SK-N-SH treated with all-trans-retinoic acid at 6 μM for 48 hours (cell line): ENCODE results near the gene NFS1.

Experiments
- ATAC-seq: fragments of 200-7000 bp; cut with Tn5 transposase; 3 replicates; pipeline ENCODE4 v1.9.1; 2020; ENCODE audit warnings: mild to moderate bottlenecking, moderate library complexity
- ARNTL ChIP-seq: fragments of 450-650 bp; formaldehyde crosslinking; IDR thresholded peaks from 2 replicates; pipeline ENCODE4 v1.5.0; 2020; ENCODE audit warnings: low read depth, mild to moderate bottlenecking, moderate library complexity, borderline replicate concordance
- CREB5 ChIP-seq: fragments of 250-450 bp; sonication (Bioruptor Pico); IDR thresholded peaks from 2 replicates; pipeline ENCODE4 v1.5.1; 2020; ENCODE audit warnings: low read depth, mild to moderate bottlenecking, moderate library complexity
- CSDC2 ChIP-seq: fragments of 250-450 bp; sonication (Bioruptor Pico); IDR thresholded peaks from 2 replicates; pipeline ENCODE4 v1.5.0; 2020; ENCODE audit warnings: mild to moderate bottlenecking, moderate library complexity
- CSRNP3 ChIP-seq: fragments of 250-450 bp; sonication (Bioruptor Pico); IDR thresholded peaks from 2 replicates; pipeline ENCODE4 v1.5.1; 2021; ENCODE audit warnings: mild to moderate bottlenecking, moderate library complexity
- ESRRG ChIP-seq: fragments of 250-450 bp; sonication (Bioruptor Pico); IDR thresholded peaks from 2 replicates; pipeline ENCODE4 v1.6.1; 2021; ENCODE audit warnings: mild to moderate bottlenecking
- GLIS3 ChIP-seq: fragments of 250-450 bp; sonication (Bioruptor Pico); IDR thresholded peaks from 2 replicates; pipeline ENCODE4 v1.5.0; 2020; ENCODE audit warnings: mild to moderate bottlenecking, moderate library complexity
- OSR1 ChIP-seq: fragments of 250-450 bp; sonication (Bioruptor Pico); IDR thresholded peaks from 2 replicates; pipeline ENCODE4 v1.8.0; 2022; ENCODE audit warnings: moderate library complexity, mild to moderate bottlenecking, inconsistent platforms
- PATZ1 ChIP-seq: fragments of 250-450 bp; sonication (Bioruptor Pico); IDR thresholded peaks from 2 replicates; pipeline ENCODE4 v1.8.0; 2020; ENCODE audit warnings: mild to moderate bottlenecking, moderate library complexity, borderline replicate concordance
- POU6F1 ChIP-seq: fragments of 250-450 bp; sonication (Bioruptor Pico); IDR thresholded peaks from 2 replicates; pipeline ENCODE4 v1.8.0; 2021; ENCODE audit warnings: low read depth, mild to moderate bottlenecking, moderate library complexity, borderline replicate concordance
- PPARA ChIP-seq: fragments of 250-450 bp; sonication (Bioruptor Pico); IDR thresholded peaks from 2 replicates; pipeline ENCODE4 v1.5.0; 2020; ENCODE audit warnings: mild to moderate bottlenecking, borderline replicate concordance
- TCF4 ChIP-seq: fragments of 250-450 bp; sonication (Bioruptor Pico); IDR thresholded peaks from 2 replicates; pipeline ENCODE4 v1.8.0; 2021; ENCODE audit warnings: mild to moderate bottlenecking, moderate library complexity, borderline replicate concordance
- ZC3H10 ChIP-seq: fragments of 250-450 bp; sonication (Bioruptor Pico); IDR thresholded peaks from 2 replicates; pipeline ENCODE4 v1.5.1; 2021; ENCODE audit warnings: mild to moderate bottlenecking, moderate library complexity
- ZFP3 ChIP-seq: fragments of 250-450 bp; sonication (Bioruptor Pico); IDR thresholded peaks from 2 replicates; pipeline ENCODE4 v1.5.0; 2020; ENCODE audit warnings: mild to moderate bottlenecking, moderate library complexity
- ZNF70 ChIP-seq: fragments of 450-650 bp; formaldehyde crosslinking; IDR thresholded peaks from 2 replicates; pipeline ENCODE4 v1.5.0; 2020; ENCODE audit warnings: mild to moderate bottlenecking, moderate library complexity
- TF ChIP-seq, protein P1 (sequence below): fragments of 250-450 bp; sonication (Bioruptor Pico); IDR thresholded peaks from 2 replicates; pipeline ENCODE4 v1.5.0; 2020; ENCODE audit warnings: mild to moderate bottlenecking, moderate library complexity

The NFS1 gene

DNA sequence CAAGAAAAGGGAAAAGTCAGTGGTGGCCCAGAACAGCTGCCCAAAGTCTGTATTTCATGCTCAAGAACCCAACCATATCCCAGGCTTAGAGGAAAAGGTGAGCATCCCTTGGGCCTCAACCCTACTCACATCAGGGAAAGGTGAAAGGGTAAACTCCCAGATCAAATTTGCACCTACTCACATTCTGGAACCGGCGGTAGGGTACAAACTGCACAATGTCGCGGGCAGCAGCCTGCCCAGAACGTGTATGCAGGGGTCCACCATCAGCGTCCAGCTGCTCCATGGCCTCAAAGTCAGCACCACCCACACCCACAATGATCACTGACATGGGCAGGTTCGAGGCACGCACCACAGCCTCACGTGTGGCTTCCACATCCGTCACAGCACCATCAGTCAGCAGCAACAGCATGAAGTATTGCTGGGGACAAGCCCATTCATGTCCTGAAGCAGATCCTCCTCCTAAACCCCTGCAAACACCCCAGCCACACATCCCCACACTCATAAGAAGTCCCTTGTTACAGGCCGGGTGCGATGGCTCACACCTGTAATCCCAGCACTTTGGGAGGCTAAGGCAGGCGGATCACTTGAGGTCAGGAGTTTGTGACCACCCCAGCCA, 72.7 kb downstream of the NFS1 start:
- no peak for ATAC-seq
- TF ChIP-seq CREB5 (CRISPR knock-in tag) (no peak), ZNF70 (CRISPR knock-in tag) (no peak), ESRRG (CRISPR knock-in tag) (no peak), CSDC2 (CRISPR knock-in tag) (no peak), ZFP3 (CRISPR knock-in tag) (no peak), POU6F1 (CRISPR knock-in tag) (no peak), ZC3H10 (no peak), PATZ1 (CRISPR knock-in tag) (no peak), TCF4 (CRISPR knock-in tag) (no peak), GLIS3 (CRISPR knock-in tag) (no peak)

DNA sequence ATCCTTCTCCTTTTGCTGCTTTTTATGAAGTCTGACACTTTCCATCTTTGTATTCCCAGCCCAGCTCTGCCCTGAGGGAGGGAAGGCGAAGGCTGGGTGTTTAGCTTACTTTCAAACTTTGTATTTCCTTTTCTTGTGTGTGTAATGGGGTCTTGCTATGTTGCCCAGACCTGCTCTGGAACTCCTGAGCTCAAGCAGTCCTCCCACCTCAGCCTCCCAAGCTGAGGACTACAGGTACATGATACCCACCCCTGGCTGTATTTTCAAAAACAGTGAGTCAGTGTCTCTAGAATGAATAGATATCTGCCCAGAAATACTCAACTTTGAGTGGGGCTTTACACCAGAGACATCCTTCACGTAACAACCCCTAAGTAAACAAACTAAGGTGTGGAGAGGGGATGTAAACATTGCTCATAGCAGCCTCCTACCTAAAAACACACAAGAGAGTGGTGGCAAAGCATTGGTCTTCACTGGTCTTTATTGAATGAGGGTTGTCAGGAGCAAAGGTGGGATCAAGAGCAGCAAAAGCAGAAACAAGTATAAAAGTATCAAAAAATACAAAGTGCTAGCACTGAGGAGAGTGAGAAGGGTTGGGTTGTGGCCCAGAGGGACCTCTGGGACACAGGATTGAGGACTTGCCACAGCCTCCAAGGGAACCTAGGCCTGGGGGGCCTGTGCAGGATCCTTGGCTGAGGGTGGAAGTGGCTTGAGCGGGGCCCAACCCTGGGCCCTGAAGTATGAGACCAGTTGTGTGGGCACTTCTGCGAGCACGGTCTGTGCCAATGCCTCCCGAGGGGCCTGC, 73.4 kb downstream of the NFS1 start:
- TF ChIP-seq ARNTL (CRISPR knock-in tag) = no peak
- TF ChIP-seq GLIS3 (CRISPR knock-in tag) = no peak
- no peak for TF ChIP-seq OSR1 (CRISPR knock-in tag)
- TF ChIP-seq TCF4 (CRISPR knock-in tag) = no peak
- TF ChIP-seq ESRRG (CRISPR knock-in tag) = no peak
- no peak for TF ChIP-seq ZNF70 (CRISPR knock-in tag)
- TF ChIP-seq CSRNP3 (CRISPR knock-in tag) = no peak
- ATAC-seq = no peak

DNA sequence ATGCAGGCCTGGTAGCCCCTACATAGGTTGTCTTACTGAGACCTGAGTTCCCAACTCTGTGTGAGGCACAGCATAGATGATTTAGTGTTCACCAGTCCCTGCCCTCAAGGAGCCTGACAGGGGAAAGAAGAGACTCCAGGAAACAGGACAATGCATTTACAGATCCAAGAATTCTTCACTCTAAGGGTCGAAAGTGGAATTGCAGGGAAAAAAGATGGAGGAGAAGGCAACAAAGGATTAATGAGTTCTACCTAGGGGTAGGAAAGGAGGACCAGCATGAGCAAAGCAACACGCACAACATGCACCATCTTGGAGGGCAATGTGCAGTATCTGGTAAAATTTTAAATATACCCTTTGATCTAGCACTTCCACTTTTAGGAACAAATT, 77.6 kb downstream of the NFS1 start:
- no peak for ATAC-seq
- TF ChIP-seq ARNTL (CRISPR knock-in tag) = no peak
- TF ChIP-seq GLIS3 (CRISPR knock-in tag) = no peak
- TF ChIP-seq ZNF70 (CRISPR knock-in tag) = no peak
- no peak for TF ChIP-seq PPARA (CRISPR knock-in tag)
- TF ChIP-seq CSRNP3 (CRISPR knock-in tag) = no peak
- TF ChIP-seq POU6F1 (CRISPR knock-in tag) = no peak
- TF ChIP-seq ZC3H10 = no peak
- TF ChIP-seq, protein P1, sequence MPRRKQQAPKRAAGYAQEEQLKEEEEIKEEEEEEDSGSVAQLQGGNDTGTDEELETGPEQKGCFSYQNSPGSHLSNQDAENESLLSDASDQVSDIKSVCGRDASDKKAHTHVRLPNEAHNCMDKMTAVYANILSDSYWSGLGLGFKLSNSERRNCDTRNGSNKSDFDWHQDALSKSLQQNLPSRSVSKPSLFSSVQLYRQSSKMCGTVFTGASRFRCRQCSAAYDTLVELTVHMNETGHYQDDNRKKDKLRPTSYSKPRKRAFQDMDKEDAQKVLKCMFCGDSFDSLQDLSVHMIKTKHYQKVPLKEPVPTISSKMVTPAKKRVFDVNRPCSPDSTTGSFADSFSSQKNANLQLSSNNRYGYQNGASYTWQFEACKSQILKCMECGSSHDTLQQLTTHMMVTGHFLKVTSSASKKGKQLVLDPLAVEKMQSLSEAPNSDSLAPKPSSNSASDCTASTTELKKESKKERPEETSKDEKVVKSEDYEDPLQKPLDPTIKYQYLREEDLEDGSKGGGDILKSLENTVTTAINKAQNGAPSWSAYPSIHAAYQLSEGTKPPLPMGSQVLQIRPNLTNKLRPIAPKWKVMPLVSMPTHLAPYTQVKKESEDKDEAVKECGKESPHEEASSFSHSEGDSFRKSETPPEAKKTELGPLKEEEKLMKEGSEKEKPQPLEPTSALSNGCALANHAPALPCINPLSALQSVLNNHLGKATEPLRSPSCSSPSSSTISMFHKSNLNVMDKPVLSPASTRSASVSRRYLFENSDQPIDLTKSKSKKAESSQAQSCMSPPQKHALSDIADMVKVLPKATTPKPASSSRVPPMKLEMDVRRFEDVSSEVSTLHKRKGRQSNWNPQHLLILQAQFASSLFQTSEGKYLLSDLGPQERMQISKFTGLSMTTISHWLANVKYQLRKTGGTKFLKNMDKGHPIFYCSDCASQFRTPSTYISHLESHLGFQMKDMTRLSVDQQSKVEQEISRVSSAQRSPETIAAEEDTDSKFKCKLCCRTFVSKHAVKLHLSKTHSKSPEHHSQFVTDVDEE (CRISPR knock-in tag) = no peak
- no peak for TF ChIP-seq CREB5 (CRISPR knock-in tag)
- TF ChIP-seq, all 23 proteins: peak for 0
